GM12875 (cell line): ENCODE results near the gene TRIM17.

Experiments used
- H3K4me3 ChIP-seq: one replicate; pipeline ENCODE4 v1.5.1; 2011; ENCODE audit warnings: low read depth, low read length, control low read depth
- CTCF ChIP-seq: IDR thresholded peaks from 2 replicates; pipeline ENCODE4 v1.5.1; 2011; ENCODE audit warnings: low read depth, mild to moderate bottlenecking, control low read depth, inconsistent platforms, low read length, moderate library complexity, borderline replicate concordance; ENCODE audit not compliant: insufficient read depth

TRIM17 gene

GRCh38 chr1:228400237-228400651 is 16.4 kb downstream of the TRIM17 start:
- no peak for TF ChIP-seq CTCF
- H3K4me3 ChIP-seq: no peak overlapping the region

GRCh38 chr1:228399531-228400236 is 17.0 kb downstream of the TRIM17 start:
- TF ChIP-seq CTCF: no peak
- H3K4me3 ChIP-seq: no peak overlapping the region

- no peak overlapping the region for H3K4me3 ChIP-seq
- TF ChIP-seq CTCF: no peak
Measured at GRCh38 chr1:228398741-228399461, 17.8 kb downstream of the TRIM17 start.

GRCh38 chr1:228397966-228398365 is 18.7 kb downstream of the TRIM17 start:
- no peak overlapping the region for H3K4me3 ChIP-seq
- no peak for TF ChIP-seq CTCF

GRCh38 chr1:228396770-228397662 is 19.6 kb downstream of the TRIM17 start:
- TF ChIP-seq CTCF: no peak
- no peak overlapping the region for H3K4me3 ChIP-seq

GRCh38 chr1:228394571-228395394 is 21.9 kb downstream of the TRIM17 start:
- TF ChIP-seq CTCF: no peak
- H3K4me3 ChIP-seq: no peak overlapping the region
